Measurements from ENCODE around the gene PABPC1L.

- TF ChIP-seq, protein P1, sequence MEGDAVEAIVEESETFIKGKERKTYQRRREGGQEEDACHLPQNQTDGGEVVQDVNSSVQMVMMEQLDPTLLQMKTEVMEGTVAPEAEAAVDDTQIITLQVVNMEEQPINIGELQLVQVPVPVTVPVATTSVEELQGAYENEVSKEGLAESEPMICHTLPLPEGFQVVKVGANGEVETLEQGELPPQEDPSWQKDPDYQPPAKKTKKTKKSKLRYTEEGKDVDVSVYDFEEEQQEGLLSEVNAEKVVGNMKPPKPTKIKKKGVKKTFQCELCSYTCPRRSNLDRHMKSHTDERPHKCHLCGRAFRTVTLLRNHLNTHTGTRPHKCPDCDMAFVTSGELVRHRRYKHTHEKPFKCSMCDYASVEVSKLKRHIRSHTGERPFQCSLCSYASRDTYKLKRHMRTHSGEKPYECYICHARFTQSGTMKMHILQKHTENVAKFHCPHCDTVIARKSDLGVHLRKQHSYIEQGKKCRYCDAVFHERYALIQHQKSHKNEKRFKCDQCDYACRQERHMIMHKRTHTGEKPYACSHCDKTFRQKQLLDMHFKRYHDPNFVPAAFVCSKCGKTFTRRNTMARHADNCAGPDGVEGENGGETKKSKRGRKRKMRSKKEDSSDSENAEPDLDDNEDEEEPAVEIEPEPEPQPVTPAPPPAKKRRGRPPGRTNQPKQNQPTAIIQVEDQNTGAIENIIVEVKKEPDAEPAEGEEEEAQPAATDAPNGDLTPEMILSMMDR (IDR thresholded peaks at IDR 0.05) = no peak
- TF ChIP-seq POLR2A (IDR thresholded peaks at IDR 0.05) (no peak), POLR2AphosphoS5 (IDR thresholded peaks at IDR 0.05) (no peak)
These were observed 36.5 kb downstream of the PABPC1L start for GRCh38 chr20:44946271-44946852.
